ENCODE measurements around the gene MIGA2.
A peak's percentile ranks its signal among the peaks of the same experiment; 100 is the strongest.
"Not testable (repeated sequence)": the region's sequence is repeated elsewhere in the genome, so short reads cannot be mapped to it uniquely, and the experiment has no call there.

Gene MIGA2

GRCh38 chr9:129011170-129011569 lies 25.3 kb upstream of the MIGA2 start:
- DNase-seq (ENCODE audit: low read depth) = no peak

DNA sequence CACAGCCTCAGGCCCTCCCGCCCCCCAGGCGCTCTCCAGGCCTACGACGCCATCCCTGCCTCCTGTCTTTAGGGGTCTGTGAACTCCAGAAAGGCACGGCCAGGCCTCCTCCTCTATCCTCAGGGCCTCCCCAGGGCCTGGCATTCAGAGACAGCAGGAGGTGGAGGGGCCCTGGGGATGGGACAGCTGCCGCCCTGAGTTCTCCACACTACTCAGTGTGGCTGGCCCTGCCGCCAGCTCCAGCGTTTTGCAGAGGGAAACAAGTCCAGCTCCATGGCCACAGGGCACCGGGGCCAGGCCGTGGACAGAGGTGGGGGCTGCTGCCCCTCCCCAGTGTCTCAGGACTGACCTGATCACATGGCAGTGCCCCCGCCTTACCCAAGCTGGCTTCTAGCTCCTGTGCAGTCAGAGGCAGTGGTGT lies 24.7 kb upstream of the MIGA2 start:
- no peak for DNase-seq (ENCODE audit: low read depth)

GRCh38 chr9:129012343-129012742 lies 24.1 kb upstream of the MIGA2 start:
- no peak for DNase-seq (ENCODE audit: low read depth)

DNA sequence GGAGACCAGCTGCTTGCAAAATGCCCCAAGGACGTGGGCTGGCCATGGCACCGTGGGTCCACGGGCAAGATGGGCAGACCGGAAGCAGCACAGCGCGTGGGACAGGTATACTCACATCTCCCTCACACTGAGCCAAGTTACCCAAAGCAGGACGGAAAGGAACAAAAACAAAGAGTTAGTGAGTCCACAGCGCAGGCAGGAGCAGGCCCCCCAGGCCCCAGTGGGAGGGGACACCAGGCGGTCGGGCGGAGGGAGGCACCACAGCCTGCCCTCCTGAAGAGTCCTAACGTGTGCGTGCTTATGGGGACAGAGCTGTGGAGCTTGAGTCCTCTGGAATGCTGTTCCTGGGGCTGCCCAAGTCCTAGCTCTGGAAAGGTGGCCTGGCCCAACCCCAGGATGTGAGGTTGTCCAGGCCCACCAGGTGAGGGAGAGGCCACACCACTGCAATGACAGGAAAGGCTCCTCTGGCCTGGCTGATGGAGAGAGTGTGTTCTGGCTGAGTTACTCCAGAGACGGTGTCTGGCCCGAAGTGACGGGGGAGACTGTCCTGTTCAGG lies 23.5 kb upstream of the MIGA2 start:
- no peak for DNase-seq (ENCODE audit: low read depth)

DNA sequence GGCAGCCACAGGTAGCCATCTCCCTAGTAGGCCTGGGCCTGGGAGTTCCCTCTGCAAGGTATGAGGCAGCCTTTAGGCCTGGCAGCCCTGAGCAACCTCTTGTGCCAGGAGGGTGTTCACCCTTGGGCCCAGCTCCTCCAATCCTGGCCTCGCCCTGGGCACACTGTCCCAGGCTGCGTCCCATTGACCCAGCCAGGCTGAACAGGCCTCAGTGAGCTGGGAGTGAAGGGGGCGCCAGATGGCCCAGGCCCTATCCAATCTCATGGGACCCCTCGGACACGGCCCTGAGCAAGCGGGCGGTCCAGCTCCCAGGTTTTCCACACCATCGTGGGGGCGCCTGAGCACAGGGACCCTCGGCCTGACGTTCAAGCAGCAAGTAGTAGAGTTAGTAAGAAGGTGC lies 22.8 kb upstream of the MIGA2 start:
- no peak for DNase-seq (ENCODE audit: low read depth)

DNA sequence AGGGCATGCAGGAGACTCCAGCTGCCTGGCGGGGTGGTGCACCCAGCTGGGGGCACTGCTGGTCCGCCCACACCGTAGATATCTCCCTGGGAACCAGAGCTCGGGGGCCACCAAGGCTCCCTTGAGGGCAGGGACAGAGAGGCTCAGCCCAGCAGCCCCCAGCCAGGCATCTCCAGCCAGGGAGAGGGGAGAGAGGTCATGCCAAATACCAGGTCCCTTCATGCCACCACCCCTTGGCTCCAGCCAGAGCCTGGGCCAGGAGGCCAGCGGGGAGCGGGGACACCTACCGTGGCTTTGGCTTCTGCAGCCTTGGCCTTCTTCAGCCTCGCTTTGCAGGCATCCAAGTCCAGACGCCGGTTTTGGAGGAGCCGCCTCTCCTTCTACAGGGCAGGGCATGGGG lies 22.3 kb upstream of the MIGA2 start:
- no peak for DNase-seq (ENCODE audit: low read depth)

DNA sequence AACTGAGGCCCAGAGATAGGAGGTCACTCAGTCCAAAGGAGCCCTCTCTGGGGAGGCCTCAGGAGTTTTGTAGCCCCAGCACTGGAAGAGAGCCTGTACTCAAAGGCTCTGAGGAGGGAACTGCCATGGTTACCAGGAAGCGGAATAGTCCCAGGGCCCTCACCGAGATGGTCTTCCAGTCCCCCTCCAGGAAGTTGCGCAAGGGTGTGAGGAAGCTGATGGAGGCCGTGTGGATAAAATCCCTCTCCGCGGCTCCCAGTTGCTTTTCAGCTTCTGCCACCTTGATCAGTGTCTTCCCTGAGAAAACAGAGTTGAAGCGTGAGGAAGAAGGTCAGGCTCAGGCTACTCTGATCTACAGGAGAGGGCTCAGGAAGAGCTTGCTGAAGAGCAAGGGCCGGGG lies 21.8 kb upstream of the MIGA2 start:
- DNase-seq (ENCODE audit: low read depth) = no peak

DNA sequence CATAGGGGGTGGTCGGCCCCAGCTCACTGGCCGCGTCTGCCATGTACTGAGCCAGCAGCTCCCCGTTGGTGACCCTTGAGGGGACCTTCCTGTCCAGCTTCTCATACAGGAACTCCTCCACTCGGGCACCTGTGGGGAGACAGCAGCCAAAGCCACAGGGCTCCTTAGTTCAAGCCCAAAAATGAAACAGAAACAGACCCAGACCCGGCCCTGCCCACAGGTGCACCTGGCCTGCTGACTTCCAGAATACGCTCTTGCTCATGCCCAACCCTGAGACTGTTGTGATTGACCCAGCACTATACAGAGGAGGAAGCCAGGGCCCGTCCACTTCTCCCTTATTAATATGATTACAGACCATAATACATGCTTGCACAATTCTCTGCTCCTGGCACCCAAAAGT lies 15.3 kb upstream of the MIGA2 start:
- DNase-seq (ENCODE audit: low read depth) = no peak

DNA sequence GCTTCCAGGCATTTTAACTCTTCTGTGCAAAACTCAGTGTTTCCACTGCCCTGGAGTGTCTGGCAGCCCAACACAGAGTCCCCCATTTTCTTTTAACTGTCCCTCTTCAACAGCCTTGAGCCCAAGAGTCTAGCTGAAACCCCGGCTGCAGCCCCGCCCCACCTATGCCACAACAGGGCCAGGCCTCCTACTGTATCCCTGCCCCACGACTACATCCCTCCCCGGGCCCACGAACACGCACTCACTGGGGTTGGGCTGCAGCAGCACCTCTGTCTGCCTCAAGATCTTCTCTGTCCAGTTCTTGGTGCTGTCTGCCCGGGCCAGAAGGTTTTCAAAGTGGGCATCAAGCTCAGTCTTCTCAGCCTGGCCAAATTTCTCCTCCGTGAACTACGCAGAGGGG lies 14.4 kb upstream of the MIGA2 start:
- no peak for DNase-seq (ENCODE audit: low read depth)

GRCh38 chr9:129023036-129023907 lies 13.2 kb upstream of the MIGA2 start:
- DNase-seq (ENCODE audit: low read depth) = no peak

- DNase-seq (ENCODE audit: low read depth) = no peak
Measured at GRCh38 chr9:129023908-129024233, 12.6 kb upstream of the MIGA2 start.

DNA sequence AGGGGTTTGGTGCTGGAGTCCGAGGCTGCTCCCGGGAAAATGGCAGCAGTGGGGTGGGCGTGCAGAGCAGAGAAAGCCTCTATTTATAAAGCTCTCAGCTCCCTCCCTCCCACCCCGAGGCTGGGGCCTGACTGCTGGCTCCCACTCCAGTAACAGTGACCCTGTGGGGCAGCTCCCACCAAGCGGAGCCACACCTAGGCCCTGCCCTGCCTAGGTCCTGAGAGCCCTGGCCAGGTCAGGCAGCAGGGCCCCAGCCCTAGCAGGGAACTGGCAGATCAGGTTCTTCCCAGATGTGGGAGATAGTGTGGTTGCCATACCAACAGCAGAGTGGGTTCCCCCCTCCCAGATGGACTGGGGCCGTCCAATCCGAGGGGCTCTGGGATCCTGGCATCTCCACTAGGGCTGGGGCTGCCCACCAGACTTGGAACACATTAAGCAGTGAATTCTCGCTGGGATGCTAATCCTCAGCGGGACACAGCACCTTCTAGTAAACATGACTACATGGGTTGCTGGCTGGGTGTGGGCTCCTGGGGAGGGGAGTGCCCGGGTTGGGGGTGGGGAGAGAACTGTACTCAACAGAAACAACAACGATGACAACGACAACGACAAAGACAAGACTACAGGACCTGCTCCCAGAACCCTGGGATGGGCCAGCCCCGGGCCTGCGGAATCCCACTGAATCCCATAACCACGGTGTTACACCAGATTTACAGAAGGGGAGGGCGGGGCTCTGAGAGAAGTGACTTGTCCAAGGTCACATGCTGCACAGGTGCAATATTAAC lies 9.8 kb upstream of the MIGA2 start:
- DNase-seq (ENCODE audit: low read depth) = no peak

GRCh38 chr9:129027224-129027684 lies 9.2 kb upstream of the MIGA2 start:
- DNase-seq (ENCODE audit: low read depth) = no peak

- no peak for DNase-seq (ENCODE audit: low read depth)
Measured at GRCh38 chr9:129027685-129028191, 8.7 kb upstream of the MIGA2 start.

DNA sequence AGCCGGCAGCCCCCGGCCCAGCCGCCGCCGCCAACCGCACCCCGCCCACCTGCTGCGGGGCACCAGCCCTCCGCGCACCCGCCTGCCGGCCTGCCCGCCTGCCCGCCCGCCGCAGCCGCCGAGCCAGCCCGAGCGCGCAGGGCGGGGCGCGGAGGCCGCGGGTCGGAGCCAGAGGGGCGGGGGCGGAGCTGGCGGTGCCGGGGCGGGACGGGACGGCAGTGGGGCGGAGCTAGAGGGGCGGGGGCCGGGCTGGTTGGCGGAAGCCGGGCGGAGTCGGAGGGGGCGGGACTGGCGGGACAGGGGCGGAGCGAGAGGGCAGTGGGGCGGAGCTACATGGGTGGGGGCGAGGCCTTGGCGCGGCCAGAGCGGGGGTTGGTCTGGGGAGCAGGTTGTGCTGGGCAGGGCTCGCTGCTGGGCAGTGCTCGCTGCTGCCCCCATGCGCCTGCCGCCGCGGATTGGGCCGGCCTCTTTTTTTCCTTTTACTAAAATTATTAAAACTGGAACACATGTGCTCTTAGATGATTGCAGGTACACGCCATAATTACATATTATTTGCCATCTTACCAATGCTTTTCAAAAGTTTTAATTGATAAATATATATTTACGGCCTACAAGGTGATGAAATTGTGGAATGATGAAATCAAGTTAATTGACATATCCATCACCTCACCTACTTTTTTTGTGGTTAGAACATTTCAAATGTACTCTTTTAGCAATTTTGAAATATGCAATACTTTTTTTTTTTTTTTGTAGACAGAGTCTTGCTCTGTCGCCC lies 8.0 kb upstream of the MIGA2 start, which contains the start of gene SH3GLB2:
Gene SH3GLB2 (minus strand): TSS at position 140 of the 775 bp plus-strand sequence. CDS start 177 bp downstream, outside the sequence.
- DNase-seq (ENCODE audit: low read depth) = peak; percentile 91

GRCh38 chr9:129030191-129030590 lies 6.2 kb upstream of the MIGA2 start:
- DNase-seq (ENCODE audit: low read depth) = no peak

DNA sequence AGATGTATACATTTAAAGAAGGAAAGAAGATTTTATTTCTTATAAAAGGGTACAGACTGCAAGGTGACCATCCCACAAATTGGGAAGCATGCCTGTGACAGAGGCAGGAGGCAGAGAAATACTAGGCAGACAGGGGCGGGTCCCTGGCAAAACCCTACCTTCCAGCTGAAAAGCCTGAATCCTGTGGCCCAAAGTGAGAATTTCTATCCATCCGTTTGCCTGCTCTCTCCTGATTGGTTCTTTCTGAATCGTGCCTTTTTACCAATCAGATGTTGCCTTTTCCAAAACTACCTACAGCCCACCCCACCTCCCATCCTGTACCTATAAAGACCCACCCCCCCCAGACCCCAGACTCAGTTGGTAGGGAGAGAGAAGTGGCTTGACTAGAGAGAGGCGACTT lies 4.9 kb upstream of the MIGA2 start:
- DNase-seq (ENCODE audit: low read depth) = no peak

GRCh38 chr9:129032541-129033159 lies 3.8 kb upstream of the MIGA2 start:
- DNase-seq (ENCODE audit: low read depth) = no peak

- no peak for DNase-seq (ENCODE audit: low read depth)
Measured at GRCh38 chr9:129033216-129033615, 3.2 kb upstream of the MIGA2 start.

GRCh38 chr9:129035838-129036237 lies 588 bp upstream of the MIGA2 start:
- DNase-seq (ENCODE audit: low read depth) = not testable (repeated sequence)
